ENCODE measurements around the gene GALNT10. TPM values are rescaled to one million over a fixed set of nuclear protein-coding genes. Genes with fewer than 3 reads are reported as not detected.

GALNT10 gene
- total RNA-seq, 1 donor from 2014 or later, result 39.8 TPM

DNA sequence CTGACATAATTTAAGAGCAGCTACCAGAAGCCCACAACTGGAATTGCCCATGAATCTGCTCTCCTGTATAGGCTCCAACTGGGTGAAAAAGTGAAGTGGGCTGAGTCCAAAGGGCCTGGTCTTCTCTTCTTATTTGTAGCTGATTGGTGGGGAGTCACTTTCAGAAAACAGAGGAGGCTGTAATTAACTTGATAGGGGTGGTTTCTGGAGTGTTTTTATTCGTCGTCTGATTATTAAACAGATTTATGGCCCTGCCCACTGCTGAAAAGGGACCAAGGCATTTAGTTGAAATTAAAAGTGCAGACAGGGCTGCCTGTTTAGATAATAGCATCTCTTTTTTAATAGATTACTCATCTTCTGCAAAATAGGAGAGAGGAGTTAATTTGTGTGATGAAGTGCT lies 174.2 kb downstream of the GALNT10 start:
- TF ChIP-seq, protein P1, sequence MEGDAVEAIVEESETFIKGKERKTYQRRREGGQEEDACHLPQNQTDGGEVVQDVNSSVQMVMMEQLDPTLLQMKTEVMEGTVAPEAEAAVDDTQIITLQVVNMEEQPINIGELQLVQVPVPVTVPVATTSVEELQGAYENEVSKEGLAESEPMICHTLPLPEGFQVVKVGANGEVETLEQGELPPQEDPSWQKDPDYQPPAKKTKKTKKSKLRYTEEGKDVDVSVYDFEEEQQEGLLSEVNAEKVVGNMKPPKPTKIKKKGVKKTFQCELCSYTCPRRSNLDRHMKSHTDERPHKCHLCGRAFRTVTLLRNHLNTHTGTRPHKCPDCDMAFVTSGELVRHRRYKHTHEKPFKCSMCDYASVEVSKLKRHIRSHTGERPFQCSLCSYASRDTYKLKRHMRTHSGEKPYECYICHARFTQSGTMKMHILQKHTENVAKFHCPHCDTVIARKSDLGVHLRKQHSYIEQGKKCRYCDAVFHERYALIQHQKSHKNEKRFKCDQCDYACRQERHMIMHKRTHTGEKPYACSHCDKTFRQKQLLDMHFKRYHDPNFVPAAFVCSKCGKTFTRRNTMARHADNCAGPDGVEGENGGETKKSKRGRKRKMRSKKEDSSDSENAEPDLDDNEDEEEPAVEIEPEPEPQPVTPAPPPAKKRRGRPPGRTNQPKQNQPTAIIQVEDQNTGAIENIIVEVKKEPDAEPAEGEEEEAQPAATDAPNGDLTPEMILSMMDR (conservative IDR thresholded peaks at IDR 0.05), result no peak
- H3K9me3 Mint-ChIP-seq, result no peaks in the 10 kb centered on the region
- H3K27ac Mint-ChIP-seq (ENCODE audit: unreplicated experiment), result no peak overlapping the region
- H3K4me1 Mint-ChIP-seq, result peaks cover 22% of the 10 kb centered on the region
- H3K4me3 Mint-ChIP-seq, result no peak overlapping the region
- H3K36me3 Mint-ChIP-seq (ENCODE audit: low read depth), result no peaks in the 10 kb centered on the region
- H3K27me3 Mint-ChIP-seq (ENCODE audit: low read depth), result no peaks in the 10 kb centered on the region
- no peak for DNase-seq (ENCODE audit: low read depth, low spot score)

DNA sequence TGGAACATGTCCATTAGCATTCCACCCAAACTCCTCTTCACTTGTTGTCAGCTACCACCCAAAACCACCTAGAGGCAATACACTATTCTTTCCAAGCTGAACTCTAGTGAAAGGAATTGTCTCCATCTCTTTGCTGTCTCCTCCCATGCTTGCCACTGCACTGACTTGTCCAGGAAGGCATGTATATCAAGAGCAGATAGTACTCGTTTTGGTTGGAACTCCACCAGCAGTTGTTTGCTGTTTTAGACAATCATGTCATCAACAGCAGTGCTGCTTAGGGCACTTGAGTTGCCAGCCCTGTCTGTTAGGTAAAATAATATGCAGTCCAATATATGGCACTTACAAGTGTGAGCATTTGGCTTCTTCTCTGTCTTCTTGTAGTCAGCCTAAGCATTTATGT lies 175.3 kb downstream of the GALNT10 start:
- no peaks in the 10 kb centered on the region for H3K27me3 Mint-ChIP-seq (ENCODE audit: low read depth)
- no peaks in the 10 kb centered on the region for H3K9me3 Mint-ChIP-seq
- H3K4me3 Mint-ChIP-seq, result no peak overlapping the region
- peaks cover 29% of the 10 kb centered on the region for H3K4me1 Mint-ChIP-seq
- H3K27ac Mint-ChIP-seq (ENCODE audit: unreplicated experiment), result no peak overlapping the region
- no peaks in the 10 kb centered on the region for H3K36me3 Mint-ChIP-seq (ENCODE audit: low read depth)
- no peak for DNase-seq (ENCODE audit: low read depth, low spot score)
- TF ChIP-seq, protein P1 (conservative IDR thresholded peaks at IDR 0.05), result no peak

DNA sequence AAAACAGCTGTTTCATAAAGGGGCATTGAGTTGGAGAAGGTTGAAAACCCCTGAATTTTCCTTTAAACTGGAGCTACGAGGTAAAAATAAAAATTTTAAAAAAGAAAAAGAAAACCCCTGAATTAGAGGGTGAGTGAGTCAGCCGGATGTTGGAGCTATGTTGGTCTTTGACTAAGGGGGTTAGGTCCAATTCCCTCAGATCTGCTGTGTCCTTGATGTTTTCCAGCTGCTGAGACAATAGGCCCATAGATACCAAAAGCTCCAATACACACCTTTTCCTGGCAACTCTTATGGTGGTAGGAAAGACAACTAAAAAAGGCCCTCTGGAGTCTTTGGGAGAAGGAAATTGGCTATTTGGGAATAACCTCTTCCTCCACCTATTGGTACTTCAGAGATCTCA lies 175.8 kb downstream of the GALNT10 start:
- no peaks in the 10 kb centered on the region for H3K36me3 Mint-ChIP-seq (ENCODE audit: low read depth)
- DNase-seq (ENCODE audit: low read depth, low spot score), result no peak
- H3K4me1 Mint-ChIP-seq, result peaks cover 29% of the 10 kb centered on the region
- H3K27ac Mint-ChIP-seq (ENCODE audit: unreplicated experiment), result no peak overlapping the region
- H3K9me3 Mint-ChIP-seq, result no peaks in the 10 kb centered on the region
- H3K4me3 Mint-ChIP-seq, result no peak overlapping the region
- H3K27me3 Mint-ChIP-seq (ENCODE audit: low read depth), result no peaks in the 10 kb centered on the region
- TF ChIP-seq, protein P1 (conservative IDR thresholded peaks at IDR 0.05), result no peak

DNA sequence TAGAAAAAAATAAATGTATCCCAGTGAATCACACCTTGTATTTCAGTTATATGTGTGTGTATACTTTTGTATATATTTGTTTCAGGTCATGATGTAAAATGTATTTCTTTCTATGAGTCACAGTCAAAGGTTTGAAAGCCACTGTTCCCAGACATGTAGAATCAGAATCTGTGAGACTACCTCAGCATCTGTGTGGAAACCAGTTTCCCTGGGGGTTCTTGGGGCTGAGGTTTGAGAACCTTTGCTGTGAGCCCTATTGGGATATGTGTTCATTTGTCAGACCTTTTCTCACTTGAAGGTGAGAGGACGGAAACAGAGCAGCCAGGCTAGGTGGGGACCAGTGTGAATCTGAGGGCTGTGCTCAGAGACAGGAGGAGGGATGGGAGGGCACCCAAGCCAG lies 176.6 kb downstream of the GALNT10 start:
- no peak overlapping the region for H3K4me3 Mint-ChIP-seq

DNA sequence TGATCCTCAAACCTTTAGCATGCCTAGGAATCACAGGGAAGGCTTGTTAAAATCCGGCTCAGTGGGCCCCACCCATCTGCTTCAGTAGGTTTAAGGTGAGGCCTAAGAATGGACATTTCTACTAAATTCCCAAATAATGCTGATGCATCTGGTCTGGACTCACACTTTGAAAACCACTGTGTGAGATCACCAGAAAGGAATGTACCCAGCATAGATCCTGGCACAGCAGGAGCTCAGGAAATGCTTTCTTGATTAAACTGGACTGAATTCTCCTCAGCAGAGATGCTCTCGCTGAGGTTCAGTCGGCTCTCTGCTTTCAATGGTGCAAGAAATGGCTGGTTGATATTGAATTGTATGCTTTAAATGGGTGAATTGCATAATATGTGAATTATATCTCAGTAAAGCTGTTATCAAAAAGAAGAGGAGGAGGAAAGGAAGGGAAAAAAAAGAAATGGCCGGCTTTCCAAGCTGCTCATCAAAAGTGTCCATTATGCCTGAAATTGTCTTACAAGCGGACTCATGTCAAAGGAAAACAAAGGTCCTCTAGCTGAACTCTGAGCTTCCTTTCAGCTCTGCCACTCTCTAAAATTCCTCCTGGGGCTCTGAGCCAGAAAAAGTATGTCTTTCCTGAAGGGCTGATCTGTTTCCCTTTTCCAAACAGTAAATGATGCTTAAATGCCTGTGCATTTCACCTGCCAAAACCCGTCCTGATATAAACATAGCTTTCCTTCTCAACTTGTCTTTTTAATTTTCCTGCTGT lies 177.7 kb downstream of the GALNT10 start:
- H3K4me3 Mint-ChIP-seq, result no peak overlapping the region

More for the DNA sequence above, 176.6 kb downstream of the GALNT10 start:
- H3K36me3 Mint-ChIP-seq (ENCODE audit: low read depth), result no peaks in the 10 kb centered on the region
- TF ChIP-seq, protein P1 (conservative IDR thresholded peaks at IDR 0.05), result no peak
- H3K27ac Mint-ChIP-seq (ENCODE audit: unreplicated experiment), result peak overlapping the region; percentile 57
- DNase-seq (ENCODE audit: low read depth, low spot score), result no peak
- no peaks in the 10 kb centered on the region for H3K9me3 Mint-ChIP-seq
- H3K27me3 Mint-ChIP-seq (ENCODE audit: low read depth), result no peaks in the 10 kb centered on the region
- peaks cover 29% of the 10 kb centered on the region for H3K4me1 Mint-ChIP-seq

More for the DNA sequence above, 177.7 kb downstream of the GALNT10 start:
- no peaks in the 10 kb centered on the region for H3K27me3 Mint-ChIP-seq (ENCODE audit: low read depth)
- H3K27ac Mint-ChIP-seq (ENCODE audit: unreplicated experiment), result peak overlapping the region; percentile 29
- no peaks in the 10 kb centered on the region for H3K9me3 Mint-ChIP-seq
- DNase-seq (ENCODE audit: low read depth, low spot score), result no peak
- H3K4me1 Mint-ChIP-seq, result peaks cover 29% of the 10 kb centered on the region
- TF ChIP-seq, protein P1 (conservative IDR thresholded peaks at IDR 0.05), result no peak
- no peaks in the 10 kb centered on the region for H3K36me3 Mint-ChIP-seq (ENCODE audit: low read depth)

Measured in neural crest cell (in vitro differentiated cells).